Right lobe of liver (tissue), 4 donors: ENCODE results near the gene LDAH.

Experiments used
- CTCF ChIP-seq, 4 donors: fragments of 200-600 bp in 3 of 4; fragments of 450-650 bp in 1 of 4; IDR thresholded peaks; one replicate each; pipeline versions ENCODE4 v1.5.1 to v1.8.0; 2016 to 2022; ENCODE audit warnings: antibody characterized with exemption in 4 of 4, mild to moderate bottlenecking in 2 of 4
- POLR2A ChIP-seq: fragments of 450-650 bp; IDR thresholded peaks from one replicate; pipeline ENCODE4 v1.6.1; 2017; ENCODE audit warnings: antibody characterized with exemption, mild to moderate bottlenecking
- donor health status: DM: no; HTN: no; CAD: no.
- donor health status: DM: no; HTN: no; CAD: no.
- donor health status: DM: no; HTN: yes; CAD: no.

- no peak for TF ChIP-seq CTCF (IDR thresholded peaks at IDR 0.05)
- no peak for TF ChIP-seq POLR2A
Observed at GRCh38 chr2:20757405-20758090, 65.4 kb downstream of the LDAH start.
